Fibroblast of mammary gland (primary cell): ENCODE measurements around the gene DIP2A.
"Not testable (repeated sequence)": the region's sequence is repeated elsewhere in the genome, so short reads cannot be mapped to it uniquely, and the experiment has no call there.

ENCODE experiments used
- DNase-seq: peaks from one replicate; pipeline ENCODE4 v3.0.0-alpha.2; 2010; ENCODE audit warnings: low read depth
- H3K4me3 ChIP-seq: 2 replicates; pipeline ENCODE4 v1.5.1; 2011; ENCODE audit warnings: low read depth, mild to moderate bottlenecking, low read length, moderate library complexity; ENCODE audit not compliant: control insufficient read depth
- TF ChIP-seq, protein P1 (sequence below): conservative IDR thresholded peaks from 2 replicates; pipeline ENCODE4 v1.5.1; 2011; ENCODE audit warnings: low read depth, low read length, inconsistent platforms; ENCODE audit not compliant: control insufficient read depth, insufficient read depth

DIP2A gene

DNA sequence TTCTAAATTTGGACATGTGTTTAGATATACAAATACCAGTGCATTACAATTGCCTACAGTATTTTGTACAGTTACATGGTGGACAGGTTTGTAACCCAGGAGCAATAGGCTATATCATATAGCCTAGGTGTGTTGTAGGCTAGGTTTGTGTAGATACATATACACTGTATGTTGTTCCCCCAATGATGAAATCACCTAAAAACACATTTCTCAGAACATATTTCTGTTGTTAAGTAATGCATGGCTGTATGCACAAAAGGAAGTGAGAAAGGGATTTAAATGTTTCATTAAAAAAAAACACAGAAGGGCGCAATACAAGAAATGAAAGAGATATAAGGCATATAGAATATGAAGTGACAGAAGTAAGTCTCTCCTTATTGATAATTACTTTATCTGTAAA is 114.2 kb downstream of the DIP2A start:
- H3K4me3 ChIP-seq, result no peak overlapping the region
- TF ChIP-seq, protein P1, sequence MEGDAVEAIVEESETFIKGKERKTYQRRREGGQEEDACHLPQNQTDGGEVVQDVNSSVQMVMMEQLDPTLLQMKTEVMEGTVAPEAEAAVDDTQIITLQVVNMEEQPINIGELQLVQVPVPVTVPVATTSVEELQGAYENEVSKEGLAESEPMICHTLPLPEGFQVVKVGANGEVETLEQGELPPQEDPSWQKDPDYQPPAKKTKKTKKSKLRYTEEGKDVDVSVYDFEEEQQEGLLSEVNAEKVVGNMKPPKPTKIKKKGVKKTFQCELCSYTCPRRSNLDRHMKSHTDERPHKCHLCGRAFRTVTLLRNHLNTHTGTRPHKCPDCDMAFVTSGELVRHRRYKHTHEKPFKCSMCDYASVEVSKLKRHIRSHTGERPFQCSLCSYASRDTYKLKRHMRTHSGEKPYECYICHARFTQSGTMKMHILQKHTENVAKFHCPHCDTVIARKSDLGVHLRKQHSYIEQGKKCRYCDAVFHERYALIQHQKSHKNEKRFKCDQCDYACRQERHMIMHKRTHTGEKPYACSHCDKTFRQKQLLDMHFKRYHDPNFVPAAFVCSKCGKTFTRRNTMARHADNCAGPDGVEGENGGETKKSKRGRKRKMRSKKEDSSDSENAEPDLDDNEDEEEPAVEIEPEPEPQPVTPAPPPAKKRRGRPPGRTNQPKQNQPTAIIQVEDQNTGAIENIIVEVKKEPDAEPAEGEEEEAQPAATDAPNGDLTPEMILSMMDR, result no peak
- DNase-seq, result no peak

DNA sequence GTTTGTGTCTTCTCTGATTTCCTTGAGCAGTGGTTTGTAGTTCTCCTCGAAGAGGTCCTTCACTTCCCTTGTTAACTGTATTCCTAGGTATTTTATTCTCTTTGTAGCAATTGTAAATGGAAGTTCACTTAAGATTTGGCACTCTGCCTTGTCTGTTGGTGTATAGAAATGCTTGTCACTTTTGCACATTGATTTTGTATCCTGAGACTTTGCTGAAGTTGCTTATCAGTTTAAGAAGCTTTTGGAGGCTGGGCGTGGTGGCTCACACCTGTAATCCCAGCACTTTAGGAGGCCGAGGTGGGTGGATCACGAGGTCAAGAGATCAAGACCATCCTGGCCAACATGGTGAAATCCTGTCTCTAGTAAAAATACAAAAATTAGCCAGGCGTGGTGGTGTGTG is 119.1 kb downstream of the DIP2A start:
- DNase-seq, H3K4me3 ChIP-seq: not testable (repeated sequence)

DNA sequence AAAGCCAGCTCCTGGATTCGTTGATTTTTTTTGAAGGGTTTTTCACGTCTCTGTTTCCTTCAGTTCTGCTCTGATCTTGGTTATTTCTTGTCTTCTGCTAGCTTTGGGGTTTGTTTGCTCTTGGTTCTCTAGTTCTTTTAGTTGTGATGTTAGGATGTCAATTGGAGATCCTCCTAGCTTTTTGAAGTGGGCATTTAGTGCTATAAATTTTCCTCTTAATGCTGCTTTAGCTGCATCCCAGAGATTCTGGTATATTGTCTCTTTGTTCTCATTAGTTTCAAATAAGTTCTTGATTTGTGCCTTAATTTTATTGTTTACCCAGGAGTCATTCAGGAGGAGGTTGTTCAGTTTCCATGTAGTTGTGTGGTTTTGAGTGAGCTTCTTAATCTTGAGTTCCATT is 120.7 kb downstream of the DIP2A start:
- not testable (repeated sequence) for DNase-seq, H3K4me3 ChIP-seq

DNA sequence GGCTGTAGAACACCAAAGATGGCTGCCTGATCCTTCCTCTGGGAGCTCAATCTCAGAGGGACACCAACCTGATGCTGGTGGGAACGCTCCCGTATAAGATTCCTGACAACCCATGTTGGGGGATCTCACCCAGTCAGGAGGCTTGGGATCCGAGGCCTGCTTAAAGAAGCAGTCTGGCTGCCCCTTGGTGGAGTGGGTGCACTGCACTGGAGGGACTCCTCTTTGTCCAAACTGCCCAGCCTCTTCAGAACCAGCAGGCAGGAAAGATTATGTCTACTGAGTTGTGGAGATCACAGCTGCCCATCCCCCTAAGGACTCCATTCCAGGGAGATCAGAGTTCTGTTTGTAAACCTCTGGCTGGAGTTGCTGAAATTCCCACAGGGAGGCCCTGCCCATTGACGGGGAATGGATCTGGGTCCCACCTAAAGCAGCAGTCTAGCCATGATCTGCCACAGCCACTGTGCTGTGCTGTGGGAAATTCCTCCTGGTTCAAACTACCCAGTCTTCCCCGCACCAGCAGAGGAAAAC is 123.2 kb downstream of the DIP2A start:
- H3K4me3 ChIP-seq, result no peak overlapping the region
- TF ChIP-seq, protein P1, result no peak

DNA sequence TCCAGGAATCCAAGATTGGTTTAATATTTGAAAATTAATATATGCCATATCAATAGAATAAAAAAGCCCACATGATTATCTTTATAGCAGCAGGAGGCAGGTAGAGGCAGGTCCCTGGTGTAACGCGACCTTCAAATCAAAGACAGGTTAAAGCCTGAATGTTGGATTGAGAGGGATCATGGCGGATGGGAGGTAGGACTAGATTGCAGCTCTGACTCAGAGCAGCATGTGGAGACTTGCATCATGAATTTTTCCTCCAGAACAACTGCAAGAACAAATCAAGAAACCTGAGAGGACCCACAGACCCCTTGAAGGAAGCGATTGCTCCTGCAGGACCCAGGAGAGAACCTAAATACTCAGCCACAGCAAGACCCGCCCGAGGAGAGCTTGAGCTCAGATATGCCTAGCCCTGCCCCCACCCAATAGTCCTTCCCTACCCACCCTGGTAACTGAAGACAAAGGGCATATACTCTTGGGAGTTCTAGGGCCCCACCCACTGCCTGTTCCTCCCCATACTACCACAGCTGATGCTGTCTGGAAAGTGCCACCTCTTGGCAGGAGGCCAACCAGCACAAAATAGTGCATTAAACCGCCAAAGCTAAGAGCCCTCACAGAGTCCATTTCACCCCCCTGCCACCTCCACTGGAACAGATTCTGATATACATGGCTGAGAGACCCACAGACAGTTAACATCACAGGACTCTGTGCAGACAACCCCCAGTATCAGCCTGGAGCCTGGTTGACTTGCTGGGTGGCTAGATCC is 126.7 kb downstream of the DIP2A start:
- no peak for DNase-seq
- TF ChIP-seq, protein P1, result no peak
- no peak overlapping the region for H3K4me3 ChIP-seq

More for the DNA sequence above, 123.2 kb downstream of the DIP2A start:
- DNase-seq, result no peak

DNA sequence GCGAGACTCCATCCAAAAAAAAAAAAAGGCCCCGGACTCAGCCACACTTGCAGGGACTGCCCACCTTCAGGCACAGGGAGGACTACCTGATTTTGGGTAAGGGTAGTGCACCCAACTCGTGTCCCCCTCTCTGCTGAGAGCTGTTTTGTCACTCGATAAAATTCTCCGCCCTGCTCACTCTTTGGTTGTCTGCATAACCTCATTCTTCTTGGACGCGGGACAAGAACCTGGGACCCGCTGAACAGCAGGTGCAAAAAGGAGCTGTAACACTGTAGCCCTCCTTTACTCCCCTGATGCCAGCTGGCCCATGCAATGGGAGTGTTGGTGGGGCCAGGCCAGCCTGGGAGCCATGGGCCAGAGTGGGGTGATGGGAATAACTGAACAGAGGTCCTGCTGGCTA is 135.6 kb downstream of the DIP2A start:
- TF ChIP-seq, protein P1, result no peak
- H3K4me3 ChIP-seq, result no peak overlapping the region
- no peak for DNase-seq

DNA sequence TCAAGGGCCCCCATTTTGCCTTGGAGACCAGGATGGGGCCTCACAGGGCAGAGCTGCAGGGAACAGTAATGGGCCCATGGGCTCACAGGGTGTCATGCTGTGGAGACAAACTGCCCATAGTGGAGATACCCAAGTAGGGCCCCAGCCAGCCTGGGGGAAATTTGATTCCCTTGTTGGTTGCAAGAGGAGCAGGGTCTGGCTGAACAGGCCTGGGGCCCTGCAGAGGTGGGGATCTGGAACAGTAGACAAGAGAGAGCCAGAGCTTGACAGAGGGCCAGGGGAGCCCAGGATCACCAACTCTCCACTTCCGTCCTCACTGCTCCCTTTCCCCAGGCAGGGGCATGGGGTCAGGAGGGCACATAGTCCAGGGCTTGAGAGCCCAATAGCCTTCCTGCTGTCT is 137.5 kb downstream of the DIP2A start:
- no peak overlapping the region for H3K4me3 ChIP-seq
- TF ChIP-seq, protein P1, result no peak
- DNase-seq, result no peak

DNA sequence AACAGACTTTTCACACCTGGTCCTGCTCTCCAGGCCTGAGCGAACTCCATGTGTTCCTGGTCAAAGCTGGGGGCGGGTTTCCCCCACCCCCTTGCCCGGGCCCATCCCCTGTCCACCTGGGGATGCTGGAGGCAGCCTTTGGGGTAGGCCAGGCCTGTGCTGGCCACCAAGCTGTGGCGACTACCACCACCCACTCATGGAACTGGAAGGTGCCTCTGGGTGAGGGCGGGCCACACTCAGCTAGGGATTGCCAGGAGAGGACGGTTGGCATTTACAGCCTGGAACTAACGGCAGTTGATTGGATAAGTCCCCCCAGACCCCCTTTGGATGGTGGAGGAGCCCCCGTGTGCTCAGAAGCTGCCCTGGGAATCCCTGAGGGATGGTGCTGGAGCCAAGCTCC is 138.3 kb downstream of the DIP2A start:
- no peak for DNase-seq
- TF ChIP-seq, protein P1, result no peak
- H3K4me3 ChIP-seq, result no peak overlapping the region
